Right atrium auricular region (tissue), 2 donors: ENCODE results near the gene NEK6. TPM values are rescaled to one million over a fixed set of nuclear protein-coding genes. Genes with fewer than 3 reads are reported as not detected.

Experiments
- DNase-seq: peaks from one replicate; pipeline ENCODE4 v3.0.0-alpha.2; 2019; ENCODE audit warnings: low spot score
- H3K27ac ChIP-seq, 2 donors: fragments of 200-600 bp; sonication (generic); 1 replicate in 1 of 2; 2 replicates in 1 of 2; pipeline ENCODE4 v1.5.1; 2016 to 2019
- H3K27me3 ChIP-seq, 2 donors: fragments of 200-600 bp; sonication (generic); one replicate each; pipeline versions ENCODE4 v1.5.1 to v1.6.0; 2017 to 2019
- H3K36me3 ChIP-seq: fragments of 200-600 bp; sonication (generic); one replicate; pipeline ENCODE4 v1.5.1; 2016
- H3K4me1 ChIP-seq, 2 donors: fragments of 200-600 bp; sonication (generic); one replicate each; pipeline versions ENCODE4 v1.5.1 to v1.6.0; 2017 to 2019
- H3K4me3 ChIP-seq, 2 donors: fragments of 200-600 bp; sonication (generic); 1 replicate in 1 of 2; 2 replicates in 1 of 2; pipeline ENCODE4 v1.5.1; 2017 to 2019; ENCODE audit warnings: mild to moderate bottlenecking in 1 of 2, moderate library complexity in 1 of 2
- H3K9me3 ChIP-seq, 2 donors: fragments of 200-600 bp; sonication (generic); one replicate each; pipeline ENCODE4 v1.5.1; 2019
- total RNA-seq, 2 donors: library from RNA; depleted of rRNA; stranded (reverse); fragments of >200 nt; gene quantifications; one replicate each; pipeline ENCODE4 v1.1.0, GENCODE V29; 2016
- TF ChIP-seq, protein P1 (sequence below), 2 donors: fragments of 200-600 bp; sonication (generic); IDR thresholded peaks; one replicate each; pipeline ENCODE4 v1.5.1; 2019; ENCODE audit warnings: antibody characterized with exemption in 2 of 2

The NEK6 gene
- total RNA-seq, 2 donors from 2014 or later: 9.2 to 9.7 TPM

DNA sequence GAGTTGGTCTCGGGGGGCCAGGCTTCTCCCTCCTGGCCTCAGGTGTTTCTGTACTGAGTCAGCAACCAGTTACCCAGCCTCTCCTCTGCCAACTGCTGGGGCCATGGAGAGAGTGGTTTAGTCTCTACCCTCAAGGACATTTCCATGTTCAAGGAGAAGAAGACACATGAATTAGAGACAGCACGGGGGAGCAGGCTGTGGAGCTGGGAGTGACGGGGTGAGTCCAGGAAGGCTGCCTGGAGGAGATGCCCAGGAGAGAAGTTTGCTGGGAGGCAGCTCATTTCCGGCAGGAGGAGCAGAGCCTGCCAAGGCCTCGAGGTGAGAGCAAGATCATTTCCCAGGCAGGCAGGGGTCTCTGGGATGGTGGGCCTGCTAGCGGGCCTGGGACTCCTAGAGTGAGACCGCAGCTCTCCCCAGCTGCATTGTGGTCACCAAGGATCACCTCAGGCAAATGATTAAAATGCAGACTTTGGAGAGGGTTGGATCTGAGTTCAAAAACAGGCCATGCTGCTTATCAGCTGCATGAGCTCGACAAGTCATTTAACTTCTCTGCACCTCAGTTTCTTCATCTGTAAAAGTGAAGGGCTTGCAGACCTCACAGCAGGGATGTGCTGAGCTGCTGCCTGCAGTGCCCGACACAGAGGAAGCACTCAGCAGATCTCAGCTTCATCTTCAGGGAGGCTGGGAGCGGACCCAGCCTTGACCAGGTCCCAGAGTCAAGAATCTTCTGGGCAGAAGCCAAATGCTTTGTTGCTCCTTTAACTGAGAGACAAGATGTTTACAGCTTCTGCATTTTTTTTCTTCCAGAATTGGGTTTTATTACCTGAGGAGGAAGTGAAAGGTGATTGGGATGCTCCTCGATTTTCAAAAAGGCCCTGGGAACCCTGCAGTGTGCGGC, 35.2 kb downstream of the NEK6 start:
- H3K36me3 ChIP-seq: no peaks in the 10 kb centered on the region
- H3K27ac ChIP-seq: no peak overlapping the region
- H3K9me3 ChIP-seq: no peaks in the 10 kb centered on the region
- no peak overlapping the region for H3K4me3 ChIP-seq
- TF ChIP-seq, protein P1, sequence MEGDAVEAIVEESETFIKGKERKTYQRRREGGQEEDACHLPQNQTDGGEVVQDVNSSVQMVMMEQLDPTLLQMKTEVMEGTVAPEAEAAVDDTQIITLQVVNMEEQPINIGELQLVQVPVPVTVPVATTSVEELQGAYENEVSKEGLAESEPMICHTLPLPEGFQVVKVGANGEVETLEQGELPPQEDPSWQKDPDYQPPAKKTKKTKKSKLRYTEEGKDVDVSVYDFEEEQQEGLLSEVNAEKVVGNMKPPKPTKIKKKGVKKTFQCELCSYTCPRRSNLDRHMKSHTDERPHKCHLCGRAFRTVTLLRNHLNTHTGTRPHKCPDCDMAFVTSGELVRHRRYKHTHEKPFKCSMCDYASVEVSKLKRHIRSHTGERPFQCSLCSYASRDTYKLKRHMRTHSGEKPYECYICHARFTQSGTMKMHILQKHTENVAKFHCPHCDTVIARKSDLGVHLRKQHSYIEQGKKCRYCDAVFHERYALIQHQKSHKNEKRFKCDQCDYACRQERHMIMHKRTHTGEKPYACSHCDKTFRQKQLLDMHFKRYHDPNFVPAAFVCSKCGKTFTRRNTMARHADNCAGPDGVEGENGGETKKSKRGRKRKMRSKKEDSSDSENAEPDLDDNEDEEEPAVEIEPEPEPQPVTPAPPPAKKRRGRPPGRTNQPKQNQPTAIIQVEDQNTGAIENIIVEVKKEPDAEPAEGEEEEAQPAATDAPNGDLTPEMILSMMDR (IDR thresholded peaks at IDR 0.05): no peak
- DNase-seq: no peak
- H3K4me1 ChIP-seq: peaks cover 0 to 83% of the 10 kb centered on the region in 2 donors
- no peaks in the 10 kb centered on the region for H3K27me3 ChIP-seq

DNA sequence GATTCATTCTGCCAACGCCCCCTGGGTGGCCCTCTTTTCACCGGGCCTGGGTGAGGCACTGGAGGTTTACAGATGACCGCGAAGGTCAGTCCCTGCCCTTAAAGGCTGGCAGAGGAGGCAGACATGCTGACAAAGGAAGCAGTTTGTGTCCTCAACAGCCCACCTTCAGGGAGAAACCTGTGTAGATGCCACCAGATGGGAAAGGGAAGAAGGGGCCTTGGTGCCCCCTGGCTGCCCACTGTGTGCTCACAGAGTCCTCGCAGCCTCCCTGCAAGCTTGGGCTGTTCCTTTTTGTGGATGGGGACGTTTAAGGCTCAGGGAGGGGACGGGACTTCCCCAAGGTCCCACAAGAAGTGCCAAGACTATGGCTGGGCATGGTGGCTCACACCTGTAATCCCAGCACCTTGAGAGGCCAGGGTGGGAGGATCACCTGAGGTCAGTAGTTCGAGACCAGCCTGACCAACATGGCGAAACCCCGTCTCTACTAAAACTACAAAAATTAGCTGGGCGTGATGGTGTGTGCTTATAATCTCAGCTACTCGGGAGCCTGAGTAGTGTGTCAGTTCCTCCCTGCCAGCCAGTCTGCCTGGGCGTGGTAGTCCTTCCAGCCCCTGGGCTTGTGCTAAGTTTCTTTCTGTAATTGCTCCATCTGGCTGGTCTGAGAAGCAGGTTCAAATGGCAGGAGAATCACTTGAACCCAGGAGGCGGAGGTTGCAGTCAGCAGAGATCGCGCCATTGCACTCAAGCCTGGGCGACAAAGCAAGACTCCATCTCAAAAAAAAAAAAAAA, 36.2 kb downstream of the NEK6 start:
- no peak for DNase-seq
- no peaks in the 10 kb centered on the region for H3K9me3 ChIP-seq
- peaks cover 0 to 91% of the 10 kb centered on the region in 2 donors for H3K4me1 ChIP-seq
- no peak overlapping the region for H3K4me3 ChIP-seq
- H3K36me3 ChIP-seq: no peaks in the 10 kb centered on the region
- H3K27me3 ChIP-seq: no peaks in the 10 kb centered on the region
- TF ChIP-seq, protein P1 (IDR thresholded peaks at IDR 0.05): no peak
- H3K27ac ChIP-seq: no peak overlapping the region

DNA sequence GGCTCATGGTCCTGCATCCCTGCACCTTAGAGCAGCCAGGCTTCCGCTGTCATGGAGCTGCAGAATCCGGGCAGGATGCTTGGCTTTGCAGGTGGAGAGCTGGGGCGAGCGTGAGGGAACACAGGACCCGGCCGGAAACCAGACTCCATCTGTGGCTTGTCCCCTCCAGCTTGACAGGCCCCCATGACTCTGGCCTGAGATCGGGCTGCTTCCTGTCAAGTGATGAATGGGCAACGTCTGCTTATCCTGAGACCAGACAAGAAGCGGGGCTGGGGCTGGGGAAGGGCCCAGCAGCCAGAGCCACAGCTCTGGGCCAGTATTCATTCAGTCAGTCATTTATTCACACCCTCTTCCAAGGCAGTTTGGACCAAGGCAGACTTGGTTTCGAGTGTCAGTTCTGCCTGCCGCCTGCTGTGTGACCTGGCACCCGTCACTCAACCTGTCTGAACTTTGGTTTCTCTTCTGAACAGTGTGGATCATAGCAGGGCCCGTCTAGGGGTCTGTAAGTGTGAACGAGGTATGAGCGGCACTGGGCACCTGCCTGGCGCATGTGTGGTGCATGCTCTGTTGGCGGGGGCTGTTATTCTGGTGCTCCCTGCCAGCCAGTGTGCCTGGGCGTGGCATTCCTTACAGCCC, 37.5 kb downstream of the NEK6 start:
- Histone ChIP-seq H3K27me3 (no peaks in the 10 kb centered on the region), H3K9me3 (no peaks in the 10 kb centered on the region), H3K4me1 (peaks cover 0 to 86% of the 10 kb centered on the region in 2 donors), H3K27ac (no peak overlapping the region), H3K36me3 (no peaks in the 10 kb centered on the region), H3K4me3 (no peak overlapping the region)
- TF ChIP-seq, protein P1 (IDR thresholded peaks at IDR 0.05): no peak
- no peak for DNase-seq

DNA sequence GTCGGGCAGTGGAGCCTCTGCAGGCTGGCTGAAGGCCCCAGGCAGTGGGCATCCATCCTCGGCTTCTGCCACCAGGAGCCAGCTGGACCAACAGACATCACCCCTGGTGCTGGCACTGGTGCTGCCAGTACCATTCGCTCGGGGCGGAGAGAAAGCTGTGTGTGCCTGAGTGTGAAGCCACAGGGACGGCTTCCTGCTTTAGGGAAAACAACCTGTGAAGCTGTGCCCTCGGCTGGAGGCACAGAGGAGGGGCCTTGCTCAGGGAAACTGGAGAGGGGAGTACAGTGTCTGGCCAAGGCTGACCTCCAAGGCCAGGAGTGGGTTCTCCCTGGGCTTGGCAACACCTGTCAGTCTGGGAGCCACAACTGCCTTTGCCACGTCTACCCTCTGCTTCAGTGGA, 38.3 kb downstream of the NEK6 start:
- H3K4me3 ChIP-seq: no peak overlapping the region
- H3K9me3 ChIP-seq: no peaks in the 10 kb centered on the region
- H3K27ac ChIP-seq: no peak overlapping the region
- no peaks in the 10 kb centered on the region for H3K36me3 ChIP-seq
- H3K27me3 ChIP-seq: no peaks in the 10 kb centered on the region
- no peak for DNase-seq
- TF ChIP-seq, protein P1 (IDR thresholded peaks at IDR 0.05): no peak
- H3K4me1 ChIP-seq: peaks cover 0 to 78% of the 10 kb centered on the region in 2 donors

DNA sequence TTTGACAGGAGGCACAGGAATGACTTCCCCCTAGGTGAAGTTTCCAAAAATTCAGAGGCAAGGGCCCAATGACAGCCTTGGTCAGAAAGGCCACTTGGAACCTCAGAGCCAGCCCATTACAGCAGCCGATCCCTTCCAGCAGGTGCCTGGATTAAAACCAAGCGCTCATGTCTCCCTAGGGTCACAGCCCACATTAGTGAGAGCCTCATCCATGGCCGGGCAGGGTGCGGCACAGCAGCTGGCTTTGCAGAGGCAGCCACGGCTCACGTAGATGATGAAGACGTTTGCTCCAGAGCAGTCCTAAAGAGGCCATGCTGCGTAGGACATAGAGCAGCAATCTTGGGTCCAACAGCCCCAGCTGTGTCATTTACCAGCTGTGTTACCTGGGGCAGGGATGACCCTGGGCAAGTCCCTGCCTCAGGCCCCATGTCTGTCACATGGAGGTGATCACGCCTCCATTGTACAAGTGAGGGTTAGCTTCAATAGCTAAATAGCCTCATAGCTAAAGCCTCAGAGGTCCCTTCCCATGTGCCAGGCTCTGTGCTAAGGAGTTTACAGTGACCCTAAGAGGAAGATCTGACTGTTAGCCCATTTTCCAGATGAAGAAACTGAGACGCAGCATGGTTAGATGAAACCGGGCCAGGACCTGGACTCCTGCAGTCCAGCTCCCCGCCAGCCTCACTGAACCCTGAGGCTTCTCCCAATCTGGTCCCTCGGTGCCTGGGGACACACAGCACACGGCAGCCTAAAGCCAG, 39.2 kb downstream of the NEK6 start:
- no peaks in the 10 kb centered on the region for H3K27me3 ChIP-seq
- H3K4me3 ChIP-seq: no peak overlapping the region
- peaks cover 0 to 69% of the 10 kb centered on the region in 2 donors for H3K4me1 ChIP-seq
- no peaks in the 10 kb centered on the region for H3K36me3 ChIP-seq
- DNase-seq: no peak
- TF ChIP-seq, protein P1 (IDR thresholded peaks at IDR 0.05): no peak
- H3K27ac ChIP-seq: peak overlapping the region; percentile 18 to 41
- no peaks in the 10 kb centered on the region for H3K9me3 ChIP-seq
